Liver (tissue), 9 donors: ENCODE measurements around the gene TWIST2. TPM values are rescaled to one million over a fixed set of nuclear protein-coding genes. Genes with fewer than 3 reads are reported as not detected.

Experiments used
- DNase-seq: peaks from one replicate; pipeline ENCODE4 v3.0.0-alpha.2; 2017; ENCODE audit warnings: low spot score
- H3K27ac ChIP-seq, 2 donors: one replicate each; pipeline ENCODE4 v1.7.0; 2013; ENCODE audit warnings: inconsistent platforms in 2 of 2, low read length in 2 of 2, control low read depth in 1 of 2, low read depth in 1 of 2, mild to moderate bottlenecking in 1 of 2
- H3K27me3 ChIP-seq, 4 donors: one replicate each; pipeline versions ENCODE4 v1.6.1 to v1.7.0; 2013; ENCODE audit warnings: low read length in 3 of 4, inconsistent platforms in 1 of 4, mild to moderate bottlenecking in 1 of 4, moderate library complexity in 1 of 4; ENCODE audit not compliant: control insufficient read depth in 4 of 4, insufficient read depth in 4 of 4
- H3K36me3 ChIP-seq, 4 donors: one replicate each; pipeline versions ENCODE4 v1.6.1 to v1.7.0; 2013; ENCODE audit warnings: low read length in 3 of 4, mild to moderate bottlenecking in 3 of 4, low read depth in 1 of 4, moderate library complexity in 1 of 4; ENCODE audit not compliant: control insufficient read depth in 4 of 4, insufficient read depth in 3 of 4
- H3K4me1 ChIP-seq, 4 donors: one replicate each; pipeline versions ENCODE4 v1.6.1 to v1.7.0; 2013; ENCODE audit warnings: low read length in 3 of 4, mild to moderate bottlenecking in 3 of 4, moderate library complexity in 1 of 4; ENCODE audit not compliant: control insufficient read depth in 4 of 4, insufficient read depth in 4 of 4
- H3K4me3 ChIP-seq, 3 donors: one replicate each; pipeline versions ENCODE4 v1.6.1 to v1.7.0; 2013; ENCODE audit warnings: low read length in 3 of 3, control low read depth in 1 of 3, low read depth in 1 of 3, mild to moderate bottlenecking in 1 of 3
- H3K9ac ChIP-seq, 2 donors: one replicate each; pipeline ENCODE4 v1.7.0; 2013; ENCODE audit warnings: low read length in 2 of 2, mild to moderate bottlenecking in 2 of 2, moderate library complexity in 2 of 2, control low read depth in 1 of 2, low read depth in 1 of 2
- H3K9me3 ChIP-seq, 4 donors: one replicate each; pipeline versions ENCODE4 v1.6.1 to v1.7.0; 2013; ENCODE audit warnings: low read length in 3 of 4; ENCODE audit not compliant: control insufficient read depth in 4 of 4
- ATF3 ChIP-seq: IDR thresholded peaks from 2 replicates; pipeline ENCODE4 v1.6.1; 2016; ENCODE audit warnings: antibody characterized with exemption
- CTCF ChIP-seq: fragments of 150-350 bp; IDR thresholded peaks from 2 replicates; pipeline ENCODE4 v1.5.1; 2017; ENCODE audit warnings: improper control_type of control experiment, low read depth, low read length; ENCODE audit not compliant: missing input control
- EGR1 ChIP-seq, 2 donors: IDR thresholded peaks; 2 replicates each; pipeline ENCODE4 v1.6.1; 2016 to 2018; ENCODE audit warnings: antibody characterized with exemption in 2 of 2, low read depth in 2 of 2
- FOXA1 ChIP-seq: IDR thresholded peaks from 2 replicates; pipeline ENCODE4 v1.6.1; 2016; ENCODE audit warnings: antibody characterized with exemption
- FOXA2 ChIP-seq: IDR thresholded peaks from 2 replicates; pipeline ENCODE4 v1.6.1; 2016; ENCODE audit warnings: antibody characterized with exemption
- GABPA ChIP-seq, 2 donors: IDR thresholded peaks in 1 of 2; conservative IDR thresholded peaks in 1 of 2; 2 replicates each; pipeline ENCODE4 v1.6.1; 2016; ENCODE audit warnings: antibody characterized with exemption in 2 of 2, mild to moderate bottlenecking in 1 of 2, moderate library complexity in 1 of 2
- HNF4A ChIP-seq, 2 donors: conservative IDR thresholded peaks; 2 replicates each; pipeline ENCODE4 v1.6.1; 2016; ENCODE audit warnings: antibody characterized with exemption in 2 of 2, mild to moderate bottlenecking in 2 of 2
- HNF4G ChIP-seq: IDR thresholded peaks from 2 replicates; pipeline ENCODE4 v1.6.1; 2016; ENCODE audit warnings: antibody characterized with exemption
- JUND ChIP-seq, 2 donors: IDR thresholded peaks; 2 replicates each; pipeline ENCODE4 v1.6.1; 2016; ENCODE audit warnings: antibody characterized with exemption in 2 of 2
- MAX ChIP-seq: IDR thresholded peaks from 2 replicates; pipeline ENCODE4 v1.6.1; 2016; ENCODE audit warnings: antibody characterized with exemption
- NR2F2 ChIP-seq: IDR thresholded peaks from 2 replicates; pipeline ENCODE4 v1.6.1; 2016; ENCODE audit warnings: antibody characterized with exemption
- REST ChIP-seq: IDR thresholded peaks from 2 replicates; pipeline ENCODE4 v1.6.1; 2016; ENCODE audit warnings: antibody characterized with exemption, mild to moderate bottlenecking
- RXRA ChIP-seq, 2 donors: IDR thresholded peaks; 2 replicates each; pipeline ENCODE4 v1.6.1; 2017 to 2018; ENCODE audit warnings: antibody characterized with exemption in 2 of 2, mild to moderate bottlenecking in 1 of 2
- SP1 ChIP-seq: IDR thresholded peaks from 2 replicates; pipeline ENCODE4 v1.6.1; 2018; ENCODE audit warnings: antibody characterized with exemption, mild to moderate bottlenecking
- TAF1 ChIP-seq: conservative IDR thresholded peaks from 2 replicates; pipeline ENCODE4 v1.6.1; 2016; ENCODE audit warnings: antibody characterized with exemption, mild to moderate bottlenecking
- YY1 ChIP-seq: IDR thresholded peaks from 2 replicates; pipeline ENCODE4 v1.6.1; 2016; ENCODE audit warnings: antibody characterized with exemption, mild to moderate bottlenecking
- WGBS: extraction: QIAGEN DNeasy Blood & Tissue Kit; methylation state at CpG from one replicate; pipeline ENCODE4 v1.1.7; 2013; 5-methylcytosine and 5-hydroxymethylcytosine counted together
- polyA plus RNA-seq, 2 donors: library from polyadenylated mRNA; stranded (reverse) in 1 of 2; unstranded in 1 of 2; fragments of 200-250 nt in 1 of 2; fragments of >200 nt in 1 of 2; fragmentation: Nextera tagmentation in 1 of 2; extraction: Ambion mirVana in 1 of 2; gene quantifications; one replicate each; pipeline versions ENCODE4 v1.2.1 to v1.2.3, GENCODE V29; 2013 to 2015
- total RNA-seq, 2 donors: library from RNA; depleted of rRNA; stranded (reverse); fragments of >200 nt; gene quantifications; one replicate each; pipeline ENCODE4 v1.2.3, GENCODE V29; 2014
- TF ChIP-seq, protein P1 (sequence below): IDR thresholded peaks from 2 replicates; pipeline ENCODE4 v1.6.1; 2016; ENCODE audit warnings: antibody characterized with exemption
- donor health status: healthy.
- donor health status: healthy.
- donor health status: healthy.
- donor health status: healthy.
- donor health status: healthy.

TWIST2 gene
- total and polyA plus RNA-seq, 4 donors, result 0.17 to 0.20 (median 0.19) TPM; not detected in 1

DNA sequence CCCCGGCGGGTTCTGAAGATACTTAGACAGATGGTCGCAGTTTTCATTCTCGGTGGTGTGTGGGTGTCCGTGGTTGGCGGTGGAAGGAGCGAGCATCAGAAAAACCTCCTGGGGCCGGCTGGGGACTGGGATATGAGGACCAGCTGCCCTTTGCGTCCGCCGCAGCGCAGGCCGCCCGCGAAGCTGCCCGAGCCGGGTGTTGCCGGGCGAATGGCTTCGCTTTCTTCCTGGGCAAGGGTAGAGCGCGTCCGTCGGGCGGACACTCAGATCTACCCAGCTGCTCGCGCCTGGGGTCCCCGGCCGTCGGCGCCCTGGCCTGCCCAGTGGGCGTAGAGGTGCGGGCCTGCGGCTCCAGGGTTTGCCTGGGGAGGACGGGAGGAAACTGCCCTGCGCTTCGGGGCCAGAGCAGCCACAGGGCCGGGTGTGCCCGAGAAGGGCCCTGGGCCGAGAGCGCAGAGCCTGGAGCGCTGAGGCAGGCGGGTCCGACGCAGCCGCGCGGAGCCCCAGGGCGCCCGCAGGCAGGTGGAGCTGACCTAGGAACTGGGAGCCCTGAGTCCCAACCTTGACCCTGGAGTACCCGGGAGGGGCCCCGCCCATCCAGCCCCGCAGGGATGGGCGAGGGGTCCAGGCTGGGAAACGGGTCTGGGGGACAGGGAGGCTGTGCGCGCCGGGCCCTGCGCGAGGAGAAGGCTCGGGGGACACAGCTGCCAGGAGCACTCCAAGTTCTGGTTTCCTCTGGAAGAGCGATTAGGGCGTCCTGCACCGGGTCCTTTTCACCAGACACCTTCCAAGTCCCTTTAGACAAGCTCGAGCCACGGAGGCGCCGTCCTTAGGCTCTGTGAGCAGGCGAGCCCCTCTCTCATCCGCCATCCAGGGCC lies 1.3 kb downstream of the TWIST2 start:
- no peak for DNase-seq
- no peak overlapping the region for H3K9ac ChIP-seq
- no peaks in the 10 kb centered on the region for H3K36me3 ChIP-seq
- WGBS, result 6% methylated on average over 70 of the region's 70 CpGs
- TF ChIP-seq GABPA (IDR thresholded peaks at IDR 0.05 in 1 of 2, conservative IDR thresholded peaks at IDR 0.05 in 1 of 2), result no peak
- TF ChIP-seq, protein P1, sequence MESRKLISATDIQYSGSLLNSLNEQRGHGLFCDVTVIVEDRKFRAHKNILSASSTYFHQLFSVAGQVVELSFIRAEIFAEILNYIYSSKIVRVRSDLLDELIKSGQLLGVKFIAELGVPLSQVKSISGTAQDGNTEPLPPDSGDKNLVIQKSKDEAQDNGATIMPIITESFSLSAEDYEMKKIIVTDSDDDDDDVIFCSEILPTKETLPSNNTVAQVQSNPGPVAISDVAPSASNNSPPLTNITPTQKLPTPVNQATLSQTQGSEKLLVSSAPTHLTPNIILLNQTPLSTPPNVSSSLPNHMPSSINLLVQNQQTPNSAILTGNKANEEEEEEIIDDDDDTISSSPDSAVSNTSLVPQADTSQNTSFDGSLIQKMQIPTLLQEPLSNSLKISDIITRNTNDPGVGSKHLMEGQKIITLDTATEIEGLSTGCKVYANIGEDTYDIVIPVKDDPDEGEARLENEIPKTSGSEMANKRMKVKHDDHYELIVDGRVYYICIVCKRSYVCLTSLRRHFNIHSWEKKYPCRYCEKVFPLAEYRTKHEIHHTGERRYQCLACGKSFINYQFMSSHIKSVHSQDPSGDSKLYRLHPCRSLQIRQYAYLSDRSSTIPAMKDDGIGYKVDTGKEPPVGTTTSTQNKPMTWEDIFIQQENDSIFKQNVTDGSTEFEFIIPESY, result no peak
- no peak for TF ChIP-seq YY1
- TF ChIP-seq FOXA1, result no peak
- TF ChIP-seq SP1, result no peak
- no peak for TF ChIP-seq REST
- TF ChIP-seq FOXA2, result no peak
- TF ChIP-seq ATF3, result no peak
- no peak for TF ChIP-seq HNF4A (conservative IDR thresholded peaks at IDR 0.05)
- no peak for TF ChIP-seq HNF4G
- no peak for TF ChIP-seq MAX
- TF ChIP-seq JUND (IDR thresholded peaks at IDR 0.05), result no peak
- no peak for TF ChIP-seq TAF1
- no peak for TF ChIP-seq CTCF
- TF ChIP-seq NR2F2, result no peak
- TF ChIP-seq RXRA (IDR thresholded peaks at IDR 0.05), result no peak
- no peak for TF ChIP-seq EGR1 (IDR thresholded peaks at IDR 0.05; ENCODE audit: low read depth in 2 of 2)
- peaks cover 0 to 21% (median 11%) of the 10 kb centered on the region in 4 donors for H3K27me3 ChIP-seq
- H3K4me3 ChIP-seq, result peak overlapping the region in 1 of 3 donors; percentile 68
- no peaks in the 10 kb centered on the region for H3K9me3 ChIP-seq
- H3K27ac ChIP-seq, result no peak overlapping the region
- peaks cover 15 to 28% (median 18%) of the 10 kb centered on the region in 4 donors for H3K4me1 ChIP-seq
